GM21737 (cell line): Measurements from ENCODE around the gene LOC128125822.

Source experiments
- ATAC-seq: cut with Tn5 transposase; IDR thresholded peaks from one replicate; pipeline ENCODE4 v1.9.1; 2021; ENCODE audit warnings: mild to moderate bottlenecking, moderate library complexity; ENCODE audit not compliant: unreplicated experiment

The LOC128125822 gene

GRCh38 chr6:63554782-63555181, 17.5 kb upstream of the LOC128125822 start:
- no peak for ATAC-seq

- no peak for ATAC-seq
These were observed 15.9 kb upstream of the LOC128125822 start for GRCh38 chr6:63556369-63556768.

- ATAC-seq, result no peak
These were observed 14.0 kb upstream of the LOC128125822 start for GRCh38 chr6:63558278-63558677.

- ATAC-seq, result no peak
These were observed 11.4 kb upstream of the LOC128125822 start for GRCh38 chr6:63560801-63561287.

GRCh38 chr6:63561288-63561687, 11.0 kb upstream of the LOC128125822 start:
- ATAC-seq, result no peak

- ATAC-seq, result no peak
These were observed 9.0 kb upstream of the LOC128125822 start for GRCh38 chr6:63563235-63563634.

GRCh38 chr6:63565058-63565726, 7.1 kb upstream of the LOC128125822 start:
- ATAC-seq, result no peak

- no peak for ATAC-seq
These were observed 6.3 kb upstream of the LOC128125822 start for GRCh38 chr6:63565727-63566596.

GRCh38 chr6:63567966-63568365, 4.3 kb upstream of the LOC128125822 start:
- no peak for ATAC-seq

GRCh38 chr6:63571361-63572043, 778 bp upstream of the LOC128125822 start:
- ATAC-seq, result no peak

GRCh38 chr6:63572747-63573075, 431 bp downstream of the LOC128125822 start:
- ATAC-seq, result peak; percentile 0

GRCh38 chr6:63573076-63573898, 1.0 kb downstream of the LOC128125822 start:
- ATAC-seq, result peak; percentile 43

- peak; percentile 19 for ATAC-seq
These were observed 1.7 kb downstream of the LOC128125822 start for GRCh38 chr6:63573899-63574553.

- ATAC-seq, result no peak
These were observed 2.2 kb downstream of the LOC128125822 start for GRCh38 chr6:63574554-63574900.

- no peak for ATAC-seq
These were observed 4.0 kb downstream of the LOC128125822 start for GRCh38 chr6:63576147-63576772.

- ATAC-seq, result no peak
These were observed 4.9 kb downstream of the LOC128125822 start for GRCh38 chr6:63576985-63577712.

- no peak for ATAC-seq
These were observed 6.5 kb downstream of the LOC128125822 start for GRCh38 chr6:63578757-63579156.

GRCh38 chr6:63579937-63580703, 7.8 kb downstream of the LOC128125822 start:
- ATAC-seq, result no peak

- ATAC-seq, result no peak
These were observed 8.4 kb downstream of the LOC128125822 start for GRCh38 chr6:63580704-63580961.
